HG03342 (cell line): ENCODE data around the gene TSEN54.
A peak's percentile ranks its signal among the peaks of the same experiment; 100 is the strongest.

ENCODE experiments used
- ATAC-seq: cut with Tn5 transposase; IDR thresholded peaks from one replicate; pipeline ENCODE4 v1.9.1; 2021; ENCODE audit warnings: mild to moderate bottlenecking, moderate library complexity; ENCODE audit not compliant: unreplicated experiment

TSEN54 gene

GRCh38 chr17:75561927-75562603, 45.7 kb downstream of the TSEN54 start:
- ATAC-seq, result no peak

GRCh38 chr17:75563063-75563758, 46.9 kb downstream of the TSEN54 start:
- ATAC-seq, result no peak

DNA sequence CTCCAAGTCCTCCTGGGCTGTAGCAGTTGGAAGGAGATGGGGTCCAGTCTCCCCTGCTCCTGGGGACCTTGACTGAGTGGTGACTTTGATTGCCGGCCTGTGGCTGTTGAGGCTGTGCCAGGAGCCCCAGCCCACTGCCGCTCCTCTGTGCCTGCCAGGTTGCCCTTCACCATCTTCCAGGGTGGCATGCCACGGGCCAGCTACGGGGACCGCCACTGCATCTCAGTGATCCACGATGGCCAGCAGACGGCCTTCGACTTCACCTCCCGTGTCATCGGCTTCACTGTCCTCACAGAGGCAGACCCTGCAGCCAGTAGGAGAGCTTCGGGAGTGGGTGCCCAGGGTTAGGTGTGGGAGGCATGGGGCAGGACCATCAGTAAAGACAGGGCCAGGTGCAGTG, 47.9 kb downstream of the TSEN54 start:
- ATAC-seq, result no peak

- ATAC-seq, result no peak
Measured at GRCh38 chr17:75565066-75565465, 48.7 kb downstream of the TSEN54 start.

GRCh38 chr17:75565618-75566017, 49.3 kb downstream of the TSEN54 start:
- ATAC-seq, result no peak

DNA sequence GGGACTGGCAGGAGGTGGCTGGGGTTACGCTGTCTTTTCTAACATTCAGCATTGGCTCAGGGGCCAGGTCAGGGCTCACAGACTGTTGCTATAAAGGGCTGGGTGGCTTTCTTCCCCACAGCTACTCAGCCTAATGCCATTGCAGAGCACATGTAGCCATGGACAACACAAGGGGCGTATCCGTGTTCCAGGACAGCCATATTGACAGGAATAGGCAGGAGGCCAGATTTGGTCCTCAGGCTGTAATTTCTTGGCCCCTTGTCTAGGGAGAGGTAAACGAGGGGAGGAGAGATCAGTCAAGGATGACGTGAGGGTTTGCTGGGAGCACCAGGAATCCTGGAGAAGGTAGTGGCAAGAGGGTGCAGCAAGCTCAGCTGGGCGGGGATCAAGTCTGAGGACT, 50.1 kb downstream of the TSEN54 start:
- no peak for ATAC-seq

GRCh38 chr17:75566834-75567233, 50.5 kb downstream of the TSEN54 start:
- ATAC-seq, result no peak

- ATAC-seq, result no peak
Measured at GRCh38 chr17:75568412-75569255, 52.3 kb downstream of the TSEN54 start.

DNA sequence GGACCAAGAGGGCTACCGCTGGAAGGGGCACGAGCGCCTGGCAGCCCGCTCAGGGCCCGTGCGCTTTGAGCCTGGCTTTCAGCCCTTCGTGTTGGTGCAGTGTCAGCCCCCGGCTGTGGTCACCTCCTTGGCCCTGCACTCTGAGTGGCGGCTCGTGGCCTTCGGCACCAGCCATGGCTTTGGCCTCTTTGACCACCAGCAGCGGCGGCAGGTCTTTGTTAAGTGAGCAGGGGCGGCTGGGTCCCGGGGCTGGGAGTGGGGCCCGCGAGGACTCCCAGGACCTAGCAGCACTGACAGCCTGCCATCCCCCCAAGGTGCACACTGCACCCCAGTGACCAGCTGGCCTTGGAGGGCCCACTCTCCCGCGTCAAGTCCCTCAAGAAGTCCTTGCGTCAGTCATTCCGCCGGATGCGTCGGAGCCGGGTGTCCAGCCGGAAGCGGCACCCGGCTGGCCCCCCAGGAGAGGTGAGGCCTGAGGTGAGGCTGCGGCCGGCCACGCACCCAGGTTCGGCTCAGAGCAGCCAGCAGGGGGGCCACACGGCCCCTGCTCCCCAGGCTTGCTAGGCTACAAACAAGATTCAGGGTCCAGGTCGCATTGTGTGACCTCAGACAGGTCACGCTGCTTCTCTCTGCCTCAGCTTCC, 53.8 kb downstream of the TSEN54 start:
- no peak for ATAC-seq

- ATAC-seq, result peak; percentile 11
Measured at GRCh38 chr17:75570772-75571171, 54.4 kb downstream of the TSEN54 start.

DNA sequence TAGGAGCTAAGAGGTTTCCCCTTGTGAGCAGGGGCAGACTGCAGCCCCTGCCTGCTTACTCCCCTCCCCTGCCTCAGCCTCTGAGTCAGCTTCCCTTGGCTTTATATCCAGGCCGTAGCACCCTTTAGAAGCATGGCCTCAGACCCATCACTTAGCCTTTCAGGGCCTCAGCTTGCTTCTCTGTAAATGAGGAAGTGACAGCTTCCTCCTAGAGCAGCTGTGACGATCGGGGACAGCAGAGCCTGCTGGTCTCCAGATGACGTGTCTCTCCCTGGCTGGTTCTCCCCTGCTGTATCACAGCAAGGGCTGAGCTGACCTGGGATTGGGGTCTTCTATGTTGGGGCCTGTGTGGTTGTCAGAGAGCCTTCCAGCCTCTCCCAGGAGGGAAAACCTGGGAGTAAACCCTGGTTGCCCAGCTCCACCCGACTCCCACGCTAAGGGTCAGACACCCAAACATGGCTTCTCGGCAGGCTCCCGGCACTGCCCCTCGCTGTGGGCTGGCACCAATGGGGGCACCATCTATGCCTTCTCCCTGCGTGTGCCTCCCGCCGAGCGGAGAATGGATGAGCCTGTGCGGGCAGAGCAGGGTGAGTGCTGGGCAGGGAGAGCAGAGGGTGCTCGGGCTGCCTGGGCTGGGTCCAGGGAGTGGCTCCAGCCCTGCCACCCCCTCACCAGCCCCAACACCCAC, 55.0 kb downstream of the TSEN54 start:
- peak; percentile 73 for ATAC-seq

- no peak for ATAC-seq
Measured at GRCh38 chr17:75571885-75572215, 55.5 kb downstream of the TSEN54 start.

- ATAC-seq, result no peak
Measured at GRCh38 chr17:75572713-75573539, 56.6 kb downstream of the TSEN54 start.

DNA sequence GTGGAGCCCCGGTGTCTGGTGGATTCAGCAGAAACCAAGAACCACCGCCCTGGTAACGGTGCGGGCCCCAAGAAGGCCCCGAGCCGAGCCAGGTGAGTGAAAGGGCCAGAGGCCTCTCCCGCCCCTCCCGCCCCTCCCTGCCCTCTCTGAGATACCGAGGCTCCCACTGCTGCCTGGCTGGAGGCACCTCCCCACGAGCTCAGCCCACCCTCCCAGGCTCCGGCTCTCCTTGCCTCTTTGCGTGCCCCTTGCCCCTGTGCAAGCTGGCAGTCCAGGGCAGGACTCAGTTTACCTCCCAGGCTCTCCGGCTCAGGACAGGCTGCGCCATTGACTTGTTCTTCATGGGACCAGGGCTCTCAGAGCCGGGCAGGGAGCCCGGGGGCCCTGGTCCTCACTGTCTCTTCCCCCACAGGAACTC, 57.2 kb downstream of the TSEN54 start:
- ATAC-seq, result no peak

DNA sequence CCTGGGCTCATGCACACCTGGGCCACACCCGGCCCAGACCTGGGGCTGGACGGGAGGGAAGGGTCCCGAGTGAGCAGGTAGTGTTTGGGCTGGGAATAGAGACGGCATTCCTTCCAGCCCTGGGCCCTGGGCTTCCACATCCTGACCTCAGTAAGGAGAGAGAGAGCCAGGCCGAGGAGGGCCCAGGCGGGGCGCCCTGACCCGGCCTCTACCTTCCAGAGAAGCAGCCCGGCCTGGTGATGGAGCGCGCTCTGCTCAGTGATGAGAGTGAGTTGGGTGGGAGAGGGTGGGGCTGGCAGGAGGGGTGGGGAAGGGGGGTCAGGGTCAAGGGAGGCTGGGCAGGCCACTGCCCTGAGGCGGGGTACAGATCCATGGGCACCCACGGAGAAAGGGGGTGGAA, 57.7 kb downstream of the TSEN54 start:
- ATAC-seq, result no peak
